Epithelial cell of esophagus (primary cell): ENCODE data around the gene ANKFN1.

Source experiments
- DNase-seq: peaks from one replicate; pipeline ENCODE4 v3.0.0; 2010; ENCODE audit warnings: low read depth
- H3K4me3 ChIP-seq: 2 replicates; pipeline ENCODE4 v1.5.1; 2011; ENCODE audit warnings: mild to moderate bottlenecking, low read length, control low read depth
- CTCF ChIP-seq: IDR thresholded peaks from 2 replicates; pipeline ENCODE4 v1.5.1; 2011; ENCODE audit warnings: low read depth, mild to moderate bottlenecking, low read length, control low read depth, inconsistent platforms; ENCODE audit not compliant: insufficient read depth; ENCODE audit errors: missing control alignments

The ANKFN1 gene

GRCh38 chr17:56206351-56206750, 53.1 kb downstream of the ANKFN1 start:
- no peak for DNase-seq
- H3K4me3 ChIP-seq = no peak overlapping the region
- TF ChIP-seq CTCF = no peak

GRCh38 chr17:56213031-56213430, 59.8 kb downstream of the ANKFN1 start:
- no peak for DNase-seq
- H3K4me3 ChIP-seq = no peak overlapping the region
- no peak for TF ChIP-seq CTCF

GRCh38 chr17:56217921-56218320, 64.6 kb downstream of the ANKFN1 start:
- no peak for TF ChIP-seq CTCF
- no peak for DNase-seq
- no peak overlapping the region for H3K4me3 ChIP-seq

GRCh38 chr17:56222255-56222654, 69.0 kb downstream of the ANKFN1 start:
- no peak for DNase-seq
- TF ChIP-seq CTCF = no peak
- H3K4me3 ChIP-seq = no peak overlapping the region

GRCh38 chr17:56230660-56231059, 77.4 kb downstream of the ANKFN1 start:
- TF ChIP-seq CTCF = no peak
- no peak for DNase-seq
- no peak overlapping the region for H3K4me3 ChIP-seq

GRCh38 chr17:56231252-56231651, 78.0 kb downstream of the ANKFN1 start:
- DNase-seq = no peak
- H3K4me3 ChIP-seq = no peak overlapping the region
- TF ChIP-seq CTCF = no peak

GRCh38 chr17:56231693-56232092, 78.4 kb downstream of the ANKFN1 start:
- no peak for TF ChIP-seq CTCF
- DNase-seq = no peak
- no peak overlapping the region for H3K4me3 ChIP-seq
